HG03460 (cell line): ENCODE results near the gene ALDH5A1.

Source experiments
- ATAC-seq: cut with Tn5 transposase; IDR thresholded peaks from one replicate; pipeline ENCODE4 v1.9.1; 2021; ENCODE audit not compliant: unreplicated experiment

Gene ALDH5A1

DNA sequence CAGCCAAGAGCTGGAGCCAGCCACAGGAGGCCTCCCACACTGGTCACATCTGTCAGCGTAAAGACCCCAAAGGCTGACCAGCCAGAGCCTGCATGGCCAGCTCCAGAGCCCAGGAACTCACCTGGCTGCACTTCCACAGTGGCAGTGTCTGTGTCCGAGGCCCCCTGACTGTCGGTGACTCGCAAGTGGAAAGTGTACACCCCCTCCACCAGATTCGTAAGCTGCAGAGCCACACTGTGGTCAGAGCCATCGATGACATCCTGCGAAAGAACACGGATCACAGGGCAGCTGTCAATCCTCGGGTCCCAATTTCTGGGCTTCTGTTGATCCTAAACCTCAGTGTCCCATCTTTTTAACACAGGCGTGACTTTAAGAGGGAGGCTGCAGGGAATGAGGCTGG, 69.3 kb downstream of the ALDH5A1 start:
- no peak for ATAC-seq

DNA sequence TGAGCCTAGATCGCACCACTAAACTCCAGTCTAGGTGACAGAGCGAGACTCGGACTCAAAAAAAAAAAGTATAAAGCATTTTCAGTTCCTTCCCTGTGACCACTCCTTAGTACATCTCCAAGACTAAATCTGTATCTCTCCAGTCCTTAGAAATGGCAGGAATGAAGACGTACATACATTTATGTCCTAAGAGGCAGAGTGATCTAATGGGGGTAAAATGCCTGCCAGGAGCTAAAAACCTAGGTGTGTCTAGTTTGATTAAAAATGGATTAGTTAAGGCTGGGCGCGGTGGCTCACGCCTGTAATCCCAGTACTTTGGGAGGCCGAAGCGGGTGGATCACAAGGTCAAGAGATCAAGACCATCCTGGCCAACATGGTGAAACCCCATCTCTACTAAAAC, 70.4 kb downstream of the ALDH5A1 start:
- ATAC-seq, result no peak

- ATAC-seq, result no peak
Observed at GRCh38 chr6:24566020-24566767, 71.4 kb downstream of the ALDH5A1 start.

DNA sequence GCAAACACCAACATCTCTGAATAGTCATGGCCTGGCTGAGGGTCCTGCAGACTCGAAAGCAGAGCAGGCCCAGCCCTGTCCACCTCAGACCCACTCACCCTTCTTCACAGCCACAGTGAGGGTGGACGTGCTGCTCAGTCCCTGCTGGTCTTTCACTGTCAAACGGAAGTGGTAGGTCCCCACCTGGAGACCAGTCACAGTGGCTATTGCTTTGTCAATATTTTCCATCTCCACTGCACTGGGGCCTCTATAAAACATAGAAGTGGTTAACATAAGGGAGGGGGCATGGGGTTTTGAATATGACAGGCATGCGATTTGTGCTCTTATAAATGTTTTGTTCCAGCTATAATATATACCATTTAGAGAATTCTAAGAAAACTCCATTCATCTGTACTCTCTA, 73.9 kb downstream of the ALDH5A1 start:
- no peak for ATAC-seq

DNA sequence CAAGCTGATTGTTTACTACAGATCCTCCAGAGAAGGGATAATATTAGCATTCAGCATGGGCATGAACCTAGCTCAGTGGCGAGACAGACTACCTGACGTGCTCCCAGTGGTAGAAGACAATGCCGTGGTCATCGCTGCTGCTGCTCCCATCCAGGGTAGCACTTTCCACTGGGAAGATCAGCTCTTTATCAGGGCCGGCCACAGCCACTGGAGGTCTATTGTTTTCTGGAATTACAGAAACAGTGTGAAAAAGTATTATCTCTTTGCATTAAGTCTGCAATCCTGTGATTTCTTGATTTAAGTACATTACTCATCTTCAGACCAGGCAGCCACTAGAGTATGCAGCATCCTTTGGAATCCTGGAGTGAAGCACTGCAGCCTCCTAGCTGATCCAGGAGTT, 75.0 kb downstream of the ALDH5A1 start:
- ATAC-seq, result no peak

GRCh38 chr6:24571361-24571760, 76.6 kb downstream of the ALDH5A1 start:
- no peak for ATAC-seq

DNA sequence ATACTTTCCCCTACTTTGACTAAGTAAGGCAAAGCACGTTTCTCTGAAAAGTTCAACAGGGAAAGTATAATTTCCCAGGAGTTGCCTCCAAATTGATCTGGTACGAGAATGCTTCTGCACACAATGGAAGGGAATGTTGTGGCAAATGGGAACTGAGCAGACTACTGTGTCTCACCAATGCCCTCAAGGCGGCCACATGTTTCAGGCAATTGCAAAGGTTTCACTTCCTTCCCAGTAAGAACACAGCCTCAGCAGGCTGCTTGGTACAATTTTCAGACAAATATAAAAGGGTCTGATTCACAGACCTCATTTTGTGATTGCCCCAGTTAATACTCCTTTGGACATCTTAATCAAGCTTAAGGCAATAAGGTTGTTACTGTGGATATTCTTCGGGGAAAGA, 80.0 kb downstream of the ALDH5A1 start:
- peak; percentile 77 for ATAC-seq

- ATAC-seq, result no peak
Observed at GRCh38 chr6:24576447-24576846, 81.7 kb downstream of the ALDH5A1 start.

DNA sequence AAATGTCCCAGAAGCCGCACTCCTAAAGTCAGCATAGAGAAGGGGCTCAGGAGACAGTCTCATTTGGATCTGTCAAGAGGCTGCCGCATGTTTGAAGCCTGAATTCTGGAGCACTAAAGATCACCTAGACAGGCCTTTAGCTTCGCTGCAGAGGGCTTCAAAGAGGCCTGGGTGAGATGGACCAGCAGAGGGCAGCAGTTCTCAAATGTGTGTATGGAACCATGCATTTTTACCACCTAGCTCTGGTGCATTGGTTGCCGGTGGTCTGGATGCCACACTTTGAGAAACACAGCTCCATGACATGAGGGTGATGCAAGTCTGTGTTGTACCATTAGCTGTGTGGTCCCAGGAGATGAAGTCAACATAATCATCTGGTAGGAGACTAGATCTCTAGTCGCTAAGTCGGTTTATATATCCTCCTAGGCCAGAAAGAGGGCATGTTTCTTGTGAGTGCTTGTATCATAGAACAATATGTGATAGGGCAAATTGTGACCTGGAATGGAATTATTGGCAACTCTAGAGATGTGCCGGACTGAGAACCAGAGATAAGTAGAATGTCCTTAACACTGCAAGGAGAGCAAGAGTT, 86.4 kb downstream of the ALDH5A1 start:
- ATAC-seq, result peak; percentile 72

- peak; percentile 61 for ATAC-seq
Observed at GRCh38 chr6:24583463-24584381, 89.0 kb downstream of the ALDH5A1 start.

GRCh38 chr6:24584382-24584720, 89.6 kb downstream of the ALDH5A1 start:
- no peak for ATAC-seq
